Measurements from ENCODE around the gene ERFE.

- TF ChIP-seq EZH2 (IDR thresholded peaks at IDR 0.05; ENCODE audit: borderline replicate concordance, insufficient read depth, low read length, poor library complexity, severe bottlenecking) (no peak), CTCF (IDR thresholded peaks at IDR 0.05; ENCODE audit: poor library complexity, severe bottlenecking) (no peak)
These were observed 41.3 kb upstream of the ERFE start for GRCh38 chr2:238117199-238118154.

Data from neural cell (in vitro differentiated cells).